A549 (cell line): ENCODE results near the gene SELPLG.

Experiments
- BHLHE40 ChIP-seq: IDR thresholded peaks from 2 replicates; pipeline ENCODE4 v1.6.1; 2012; ENCODE audit warnings: low read depth, low read length, inconsistent platforms
- CBX8 ChIP-seq: fragments of 200-600 bp; sonication (generic); IDR thresholded peaks from 2 replicates; pipeline ENCODE4 v1.6.1; 2016
- CEBPB ChIP-seq, 2 experiments: fragments of >200 bp in 1 of 2; sonication (Bioruptor Twin) in 1 of 2; formaldehyde crosslinking in 1 of 2; IDR thresholded peaks; 2 replicates each; pipeline ENCODE4 v1.6.1; 2012 to 2016
- CHD2 ChIP-seq: fragments of 150-350 bp; IDR thresholded peaks from 2 replicates; pipeline ENCODE4 v1.6.1; 2014; ENCODE audit warnings: low read length; ENCODE audit not compliant: partially characterized antibody
- HOXA7 ChIP-seq: fragments of 250-450 bp; sonication (Bioruptor Pico); IDR thresholded peaks from 2 replicates; pipeline ENCODE4 v1.5.0; 2020; ENCODE audit warnings: mild to moderate bottlenecking, moderate library complexity
- JUN ChIP-seq, 2 experiments: fragments of >200 bp; sonication (Bioruptor Twin); formaldehyde crosslinking; IDR thresholded peaks; 2 replicates in 1 of 2; 3 replicates in 1 of 2; pipeline ENCODE4 v1.6.1; 2016 to 2017
- POLR2A ChIP-seq: IDR thresholded peaks from 2 replicates; pipeline ENCODE4 v1.6.1; 2012; ENCODE audit warnings: mild to moderate bottlenecking, low read length
- SMC3 ChIP-seq: fragments of >200 bp; sonication (Bioruptor Twin); formaldehyde crosslinking; IDR thresholded peaks from 3 replicates; pipeline ENCODE4 v1.6.1; 2018; ENCODE audit warnings: inconsistent platforms
- SREBF2 ChIP-seq: fragments of 450-650 bp; IDR thresholded peaks from 2 replicates; pipeline ENCODE4 v1.6.1; 2014; ENCODE audit warnings: mild to moderate bottlenecking, moderate library complexity
- TP53 ChIP-seq: fragments of 250-450 bp; sonication (Bioruptor Pico); IDR thresholded peaks from 2 replicates; pipeline ENCODE4 v1.5.0; 2021; ENCODE audit warnings: mild to moderate bottlenecking, moderate library complexity
- ZNF302 ChIP-seq: fragments of 250-450 bp; sonication (Bioruptor Pico); IDR thresholded peaks from 2 replicates; pipeline ENCODE4 v1.9.0; 2021; ENCODE audit warnings: inconsistent platforms, mild to moderate bottlenecking, moderate library complexity
- TF ChIP-seq, protein P1 (sequence below): fragments of >200 bp; sonication (Bioruptor Twin); formaldehyde crosslinking; IDR thresholded peaks from 3 replicates; pipeline ENCODE4 v1.5.1; 2016
- TF ChIP-seq, protein P2 (sequence below): fragments of 450-650 bp; IDR thresholded peaks from 2 replicates; pipeline ENCODE4 v1.6.1; 2014; ENCODE audit warnings: antibody characterized with exemption
- TF ChIP-seq, protein P3 (sequence below): IDR thresholded peaks from 2 replicates; pipeline ENCODE4 v1.6.1; 2012

DNA sequence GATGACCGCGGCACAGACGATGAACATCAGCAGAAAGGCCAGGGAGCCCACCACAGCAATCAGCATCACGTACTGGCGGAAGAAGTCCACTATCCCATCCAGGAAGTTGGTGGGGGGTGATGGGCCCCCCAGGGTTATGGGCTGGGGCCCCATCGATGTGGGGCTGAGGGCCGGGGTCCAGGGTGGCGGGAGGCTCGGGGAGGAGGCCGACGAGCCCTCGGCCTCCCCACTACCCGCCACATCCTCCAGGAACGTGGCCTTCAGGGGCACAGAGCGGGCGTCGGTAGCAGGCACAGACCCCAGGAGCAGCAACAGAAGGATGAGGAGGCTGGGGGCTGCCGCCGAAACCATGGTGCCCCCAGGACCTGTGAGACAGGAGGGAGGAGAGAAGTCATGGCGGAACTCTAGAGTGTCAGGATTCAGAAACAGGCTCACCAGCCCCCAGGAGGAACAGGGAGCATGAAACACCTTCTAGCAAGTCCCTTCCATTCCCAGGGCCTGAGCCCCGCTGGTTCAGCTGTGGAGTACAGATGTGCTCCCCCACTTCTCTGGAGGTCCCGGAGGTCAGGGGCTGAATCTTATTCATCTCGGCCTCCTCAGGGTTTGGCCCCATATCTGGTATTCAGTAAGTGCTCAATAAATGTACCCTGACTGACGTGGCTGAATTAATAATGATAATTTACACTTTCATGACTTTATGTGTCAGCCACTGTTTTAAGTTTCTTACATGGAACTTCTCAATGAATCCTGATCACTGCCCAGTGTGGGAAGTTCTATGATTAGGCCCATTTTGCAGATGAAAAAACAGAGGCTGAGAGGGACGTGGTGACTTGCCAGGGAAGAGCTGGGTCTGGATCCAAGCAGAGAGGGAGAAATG lies 41.4 kb downstream of the SELPLG start:
- TF ChIP-seq, protein P1, sequence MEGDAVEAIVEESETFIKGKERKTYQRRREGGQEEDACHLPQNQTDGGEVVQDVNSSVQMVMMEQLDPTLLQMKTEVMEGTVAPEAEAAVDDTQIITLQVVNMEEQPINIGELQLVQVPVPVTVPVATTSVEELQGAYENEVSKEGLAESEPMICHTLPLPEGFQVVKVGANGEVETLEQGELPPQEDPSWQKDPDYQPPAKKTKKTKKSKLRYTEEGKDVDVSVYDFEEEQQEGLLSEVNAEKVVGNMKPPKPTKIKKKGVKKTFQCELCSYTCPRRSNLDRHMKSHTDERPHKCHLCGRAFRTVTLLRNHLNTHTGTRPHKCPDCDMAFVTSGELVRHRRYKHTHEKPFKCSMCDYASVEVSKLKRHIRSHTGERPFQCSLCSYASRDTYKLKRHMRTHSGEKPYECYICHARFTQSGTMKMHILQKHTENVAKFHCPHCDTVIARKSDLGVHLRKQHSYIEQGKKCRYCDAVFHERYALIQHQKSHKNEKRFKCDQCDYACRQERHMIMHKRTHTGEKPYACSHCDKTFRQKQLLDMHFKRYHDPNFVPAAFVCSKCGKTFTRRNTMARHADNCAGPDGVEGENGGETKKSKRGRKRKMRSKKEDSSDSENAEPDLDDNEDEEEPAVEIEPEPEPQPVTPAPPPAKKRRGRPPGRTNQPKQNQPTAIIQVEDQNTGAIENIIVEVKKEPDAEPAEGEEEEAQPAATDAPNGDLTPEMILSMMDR, result no peak
- TF ChIP-seq HOXA7, result no peak
- no peak for TF ChIP-seq BHLHE40
- no peak for TF ChIP-seq CHD2
- TF ChIP-seq SREBF2, result no peak
- TF ChIP-seq, protein P2, sequence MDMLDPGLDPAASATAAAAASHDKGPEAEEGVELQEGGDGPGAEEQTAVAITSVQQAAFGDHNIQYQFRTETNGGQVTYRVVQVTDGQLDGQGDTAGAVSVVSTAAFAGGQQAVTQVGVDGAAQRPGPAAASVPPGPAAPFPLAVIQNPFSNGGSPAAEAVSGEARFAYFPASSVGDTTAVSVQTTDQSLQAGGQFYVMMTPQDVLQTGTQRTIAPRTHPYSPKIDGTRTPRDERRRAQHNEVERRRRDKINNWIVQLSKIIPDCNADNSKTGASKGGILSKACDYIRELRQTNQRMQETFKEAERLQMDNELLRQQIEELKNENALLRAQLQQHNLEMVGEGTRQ, result no peak
- no peak for TF ChIP-seq POLR2A
- no peak for TF ChIP-seq CEBPB (IDR thresholded peaks at IDR 0.05)
- TF ChIP-seq SMC3, result no peak
- TF ChIP-seq, protein P3, sequence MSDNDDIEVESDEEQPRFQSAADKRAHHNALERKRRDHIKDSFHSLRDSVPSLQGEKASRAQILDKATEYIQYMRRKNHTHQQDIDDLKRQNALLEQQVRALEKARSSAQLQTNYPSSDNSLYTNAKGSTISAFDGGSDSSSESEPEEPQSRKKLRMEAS, result no peak
- TF ChIP-seq JUN (IDR thresholded peaks at IDR 0.05), result no peak
- TF ChIP-seq ZNF302, result no peak
- TF ChIP-seq TP53 (CRISPR knock-in tag), result no peak
- TF ChIP-seq CBX8, result no peak
